ENCODE data around the gene EMILIN2.

Gene EMILIN2

DNA sequence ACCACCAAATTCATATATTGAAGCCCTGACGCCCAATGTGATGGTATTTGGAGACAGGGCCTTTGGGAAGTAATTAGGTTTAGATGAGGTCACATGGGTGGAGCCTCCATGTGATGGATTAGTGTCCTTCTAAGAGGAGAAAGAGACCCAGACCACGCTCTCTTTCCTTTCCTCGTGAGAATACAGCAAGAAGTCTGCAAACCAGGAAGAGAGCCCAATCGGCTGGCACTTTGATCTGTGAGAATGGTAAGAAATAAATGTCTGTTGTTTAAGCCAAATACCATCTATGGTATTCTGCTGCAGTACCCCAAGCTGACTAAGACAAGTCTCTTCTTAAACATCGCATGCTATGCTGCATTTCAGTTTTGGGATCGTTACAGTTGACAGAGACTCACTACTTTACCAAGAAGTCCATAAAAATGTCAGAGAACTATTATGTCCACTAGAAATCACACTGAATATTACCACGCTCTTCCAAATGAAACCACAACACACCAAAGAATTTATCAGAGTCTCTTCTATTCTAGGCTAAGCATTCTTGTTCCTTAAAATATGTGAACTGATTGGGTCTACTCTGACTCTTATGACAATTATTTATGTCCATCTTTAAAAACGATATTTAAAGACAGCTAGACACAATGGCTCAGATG is 117.7 kb downstream of the EMILIN2 start:
- TF ChIP-seq, protein P1, sequence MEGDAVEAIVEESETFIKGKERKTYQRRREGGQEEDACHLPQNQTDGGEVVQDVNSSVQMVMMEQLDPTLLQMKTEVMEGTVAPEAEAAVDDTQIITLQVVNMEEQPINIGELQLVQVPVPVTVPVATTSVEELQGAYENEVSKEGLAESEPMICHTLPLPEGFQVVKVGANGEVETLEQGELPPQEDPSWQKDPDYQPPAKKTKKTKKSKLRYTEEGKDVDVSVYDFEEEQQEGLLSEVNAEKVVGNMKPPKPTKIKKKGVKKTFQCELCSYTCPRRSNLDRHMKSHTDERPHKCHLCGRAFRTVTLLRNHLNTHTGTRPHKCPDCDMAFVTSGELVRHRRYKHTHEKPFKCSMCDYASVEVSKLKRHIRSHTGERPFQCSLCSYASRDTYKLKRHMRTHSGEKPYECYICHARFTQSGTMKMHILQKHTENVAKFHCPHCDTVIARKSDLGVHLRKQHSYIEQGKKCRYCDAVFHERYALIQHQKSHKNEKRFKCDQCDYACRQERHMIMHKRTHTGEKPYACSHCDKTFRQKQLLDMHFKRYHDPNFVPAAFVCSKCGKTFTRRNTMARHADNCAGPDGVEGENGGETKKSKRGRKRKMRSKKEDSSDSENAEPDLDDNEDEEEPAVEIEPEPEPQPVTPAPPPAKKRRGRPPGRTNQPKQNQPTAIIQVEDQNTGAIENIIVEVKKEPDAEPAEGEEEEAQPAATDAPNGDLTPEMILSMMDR (IDR thresholded peaks at IDR 0.05; ENCODE audit: low read depth, low read length), result no peak
- no peak overlapping the region for H3K4me3 ChIP-seq (ENCODE audit: low read depth, low read length)

All from WI38 (cell line).